GM12891 (cell line): ENCODE data around the gene MYOM1.

ENCODE experiments used
- POLR2A ChIP-seq: IDR thresholded peaks from 2 replicates; pipeline ENCODE4 v1.6.1; 2011; ENCODE audit warnings: low read depth, low read length, control low read depth
- POLR2AphosphoS5 ChIP-seq: IDR thresholded peaks from 2 replicates; pipeline ENCODE4 v1.6.1; 2011; ENCODE audit warnings: low read depth, low read length, control low read depth

- no peak for TF ChIP-seq POLR2A
- TF ChIP-seq POLR2AphosphoS5 = no peak
These were observed 165.0 kb downstream of the MYOM1 start for GRCh38 chr18:3054780-3055179.
